Endothelial cell of umbilical vein (primary cell): ENCODE results near the gene MPC2. TPM values are rescaled to one million over a fixed set of nuclear protein-coding genes. Genes with fewer than 3 reads are reported as not detected.

Experiments used
- BruUV-seq: library from RNA; stranded (reverse); fragments of 400-500 nt; replicated peaks from 2 replicates; lab custom pipeline; 2021; lab: Mats Ljungman, UMichigan
- CTCF ChIA-PET: fragments of 300-600, 350-600 bp; sonication (Branson Sonifier 250); formaldehyde crosslinking; loops from one replicate; lab custom pipeline; 2021; ENCODE audit warnings: antibody characterized with exemption, inconsistent platforms; lab: Charles Lee
- POLR2A ChIA-PET: fragments of 300-600, 350-600 bp; sonication (Branson Sonifier 250); formaldehyde crosslinking; loops from one replicate; lab custom pipeline; 2021; ENCODE audit warnings: antibody characterized with exemption, inconsistent platforms; lab: Charles Lee
- DNase-seq: peaks from one replicate; pipeline ENCODE4 v3.0.0-alpha.2; 2011; ENCODE audit warnings: low read depth, low spot score
- FAIRE-seq: peaks from 2 replicates; lab custom pipeline; 2011; peaks lifted over from hg19 to GRCh38; lab: Jason Lieb, UNC
- H2AFZ ChIP-seq: 2 replicates; pipeline ENCODE4 v1.6.0; 2012; ENCODE audit warnings: low read depth, low read length, control low read depth, inconsistent platforms
- H3K27ac ChIP-seq: 2 replicates; pipeline ENCODE4 v1.5.1; 2011; ENCODE audit warnings: low read depth, mild to moderate bottlenecking, control low read depth, low read length, moderate library complexity; ENCODE audit not compliant: insufficient read depth
- H3K27me3 ChIP-seq, 2 experiments: 2 replicates each; pipeline versions ENCODE4 v1.6.0 to v1.6.1; 2011; ENCODE audit warnings: low read length in 2 of 2, mixed read lengths in 1 of 2; ENCODE audit not compliant: control insufficient read depth in 2 of 2, insufficient read depth in 2 of 2
- H3K36me3 ChIP-seq, 2 experiments: 2 replicates in 1 of 2; 3 replicates in 1 of 2; pipeline ENCODE4 v1.5.1; 2011; ENCODE audit warnings: low read length in 2 of 2, mild to moderate bottlenecking in 1 of 2, moderate library complexity in 1 of 2; ENCODE audit not compliant: control insufficient read depth in 2 of 2, insufficient read depth in 2 of 2; ENCODE audit errors: extremely low read depth in 1 of 2
- H3K4me1 ChIP-seq: 3 replicates; pipeline ENCODE4 v1.5.1; 2011; ENCODE audit warnings: mild to moderate bottlenecking, low read length; ENCODE audit not compliant: control insufficient read depth, insufficient read depth; ENCODE audit errors: extremely low read depth
- H3K4me2 ChIP-seq: 2 replicates; pipeline ENCODE4 v1.6.1; 2011; ENCODE audit warnings: low read length, control low read depth, mixed read lengths; ENCODE audit not compliant: insufficient read depth
- H3K4me3 ChIP-seq, 3 experiments: fragments of 200-600 bp in 1 of 3; sonication (generic), shearing (Covaris generic) in 1 of 3; replicated peaks in 1 of 3; 2 replicates each; pipeline ENCODE4 v1.5.1; 2011 to 2016; ENCODE audit warnings: control low read depth in 3 of 3, low read length in 3 of 3, mild to moderate bottlenecking in 2 of 3, inconsistent platforms in 1 of 3, low read depth in 1 of 3, moderate library complexity in 1 of 3; ENCODE audit not compliant: insufficient read depth in 1 of 3
- H3K79me2 ChIP-seq: 2 replicates; pipeline ENCODE4 v1.6.0; 2012; ENCODE audit warnings: low read length, inconsistent platforms; ENCODE audit not compliant: control insufficient read depth, insufficient read depth
- H3K9ac ChIP-seq: replicated peaks from 2 replicates; pipeline ENCODE3; 2011; ENCODE audit warnings: low read length, control low read depth; ENCODE audit not compliant: insufficient read depth; ENCODE audit errors: extremely low read depth
- H3K9me1 ChIP-seq: replicated peaks from 3 replicates; pipeline ENCODE4 v1.6.0; 2011; ENCODE audit warnings: mild to moderate bottlenecking, low read length; ENCODE audit not compliant: control insufficient read depth, insufficient read depth; ENCODE audit errors: extremely low read depth
- H3K9me3 ChIP-seq: replicated peaks from 2 replicates; pipeline ENCODE4 v1.5.1; 2012; ENCODE audit warnings: low read length, inconsistent platforms; ENCODE audit not compliant: control insufficient read depth, insufficient read depth
- H4K20me1 ChIP-seq: replicated peaks from 2 replicates; pipeline ENCODE3; 2011; ENCODE audit warnings: mild to moderate bottlenecking, low read length; ENCODE audit not compliant: control insufficient read depth, insufficient read depth; ENCODE audit errors: extremely low read depth
- EZH2 ChIP-seq: IDR thresholded peaks from 2 replicates; pipeline ENCODE4 v1.6.1; 2012; ENCODE audit warnings: borderline replicate concordance, low read depth, mild to moderate bottlenecking, moderate library complexity, low read length, inconsistent platforms; ENCODE audit not compliant: severe bottlenecking
- FOS ChIP-seq: IDR thresholded peaks from 2 replicates; pipeline ENCODE4 v1.6.1; 2011; ENCODE audit warnings: mild to moderate bottlenecking, low read length, moderate library complexity, borderline replicate concordance; ENCODE audit not compliant: insufficient read depth
- MYC ChIP-seq: IDR thresholded peaks from one replicate; pipeline ENCODE4 v1.6.1; 2011; ENCODE audit warnings: mild to moderate bottlenecking, low read depth, low read length
- POLR2A ChIP-seq: IDR thresholded peaks from 2 replicates; pipeline ENCODE4 v1.6.1; 2012; ENCODE audit warnings: low read depth, mild to moderate bottlenecking, control low read depth, low read length
- POLR2AphosphoS5 ChIP-seq: IDR thresholded peaks from 2 replicates; pipeline ENCODE4 v1.6.1; 2012; ENCODE audit warnings: low read depth, mild to moderate bottlenecking, control low read depth, low read length, moderate library complexity; ENCODE audit not compliant: insufficient read depth
- dilution Hi-C: fragments of 300-500 bp; cut with MboI; formaldehyde crosslinking; loops from one replicate; pipeline ENCODE4 v1.15.0; 2019; ENCODE audit warnings: low sequenced_read_pairs; ENCODE audit not compliant: extremely low pct_ligation_motif_present
- intact Hi-C: fragments of 100-400 bp; cut with micrococcal nuclease; formaldehyde crosslinking; loops from one replicate; pipeline ENCODE4 v1.10.0; 2022
- polyA plus RNA-seq, 4 experiments: library from polyadenylated mRNA; depleted of rRNA in 3 of 4; stranded (reverse) in 3 of 4; unstranded in 1 of 4; fragments of >200 nt; gene quantifications; 2 replicates each; pipeline versions ENCODE4 v1.2.1 to v1.2.3, GENCODE V29; 2011 to 2012; ENCODE audit warnings: missing spikeins in 1 of 4
- total RNA-seq: library from RNA; stranded (reverse); gene quantifications from 2 replicates; pipeline ENCODE4 v1.2.3, GENCODE V29; 2021
- TF ChIP-seq, protein P1 (sequence below), 2 donors: IDR thresholded peaks; 1 replicate in 1 of 2; 2 replicates in 1 of 2; pipeline ENCODE4 v1.5.1; 2011; ENCODE audit warnings: low read length in 2 of 2, mild to moderate bottlenecking in 2 of 2, moderate library complexity in 2 of 2, control low read depth in 1 of 2, inconsistent platforms in 1 of 2, low read depth in 1 of 2; ENCODE audit not compliant: insufficient read depth in 1 of 2; ENCODE audit errors: extremely low read depth in 1 of 2

MPC2 gene
- total and polyA plus RNA-seq, 2 donors (not counting 3 experiments of a cell fraction or from before 2014, with no cell fraction given) = 14.9 to 35.8 TPM

DNA sequence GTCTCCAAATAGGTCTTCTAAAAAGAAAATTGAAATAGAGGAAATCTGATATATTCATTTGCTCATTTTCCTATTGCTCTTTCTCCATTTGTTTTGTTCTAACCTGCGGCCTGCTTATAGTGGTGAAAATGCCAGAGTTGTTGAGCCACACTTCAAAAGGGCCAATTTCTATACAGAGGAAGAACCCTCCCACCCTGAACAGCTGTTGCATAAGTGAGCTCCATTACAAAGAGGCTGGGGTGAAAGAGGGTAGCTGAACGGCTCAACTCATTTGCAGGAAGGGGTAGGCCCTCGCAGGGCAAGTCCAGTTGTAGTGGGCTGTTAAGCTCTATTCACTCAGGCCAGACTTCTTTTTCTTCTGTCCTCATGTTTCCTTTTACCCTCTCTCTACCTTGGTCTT lies 31.7 kb downstream of the MPC2 start:
- dilution Hi-C loops = no loop called here
- Histone ChIP-seq H3K9me3 (no peaks in the 10 kb centered on the region), H3K4me3 (no peak overlapping the region), H3K79me2 (no peaks in the 10 kb centered on the region), H3K36me3 (no peaks in the 10 kb centered on the region), H3K4me2 (no peak overlapping the region), H3K9me1 (no peaks in the 10 kb centered on the region), H3K9ac (no peak overlapping the region), H3K4me1 (peaks cover 7% of the 10 kb centered on the region), H3K27me3 (no peaks in the 10 kb centered on the region), H4K20me1 (no peaks in the 10 kb centered on the region), H2AFZ (no peak overlapping the region), H3K27ac (no peak overlapping the region)
- ChIA-PET CTCF (interaction anchor here (0.9 to 2.4 kb wide), 6 partner anchors 8 to 177 kb away, joined by 3 to 11 read pairs (median 4); partner anchors contain the start of genes ADCY10 and DCAF6), POLR2A (no interaction called here)
- intact Hi-C loops = no loop called here
- FAIRE-seq (no peak), DNase-seq (peak; percentile 21)
- BruUV-seq = no TSS peak
- TF ChIP-seq POLR2AphosphoS5 = no peak
- TF ChIP-seq POLR2A = no peak
- no peak for TF ChIP-seq MYC
- no peak for TF ChIP-seq FOS
- TF ChIP-seq EZH2 = no peak
- TF ChIP-seq, protein P1, sequence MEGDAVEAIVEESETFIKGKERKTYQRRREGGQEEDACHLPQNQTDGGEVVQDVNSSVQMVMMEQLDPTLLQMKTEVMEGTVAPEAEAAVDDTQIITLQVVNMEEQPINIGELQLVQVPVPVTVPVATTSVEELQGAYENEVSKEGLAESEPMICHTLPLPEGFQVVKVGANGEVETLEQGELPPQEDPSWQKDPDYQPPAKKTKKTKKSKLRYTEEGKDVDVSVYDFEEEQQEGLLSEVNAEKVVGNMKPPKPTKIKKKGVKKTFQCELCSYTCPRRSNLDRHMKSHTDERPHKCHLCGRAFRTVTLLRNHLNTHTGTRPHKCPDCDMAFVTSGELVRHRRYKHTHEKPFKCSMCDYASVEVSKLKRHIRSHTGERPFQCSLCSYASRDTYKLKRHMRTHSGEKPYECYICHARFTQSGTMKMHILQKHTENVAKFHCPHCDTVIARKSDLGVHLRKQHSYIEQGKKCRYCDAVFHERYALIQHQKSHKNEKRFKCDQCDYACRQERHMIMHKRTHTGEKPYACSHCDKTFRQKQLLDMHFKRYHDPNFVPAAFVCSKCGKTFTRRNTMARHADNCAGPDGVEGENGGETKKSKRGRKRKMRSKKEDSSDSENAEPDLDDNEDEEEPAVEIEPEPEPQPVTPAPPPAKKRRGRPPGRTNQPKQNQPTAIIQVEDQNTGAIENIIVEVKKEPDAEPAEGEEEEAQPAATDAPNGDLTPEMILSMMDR (IDR thresholded peaks at IDR 0.05; ENCODE audit: extremely low read depth in 1 of 2, insufficient read depth in 1 of 2, low read depth in 1 of 2, low read length in 2 of 2) = no peak

DNA sequence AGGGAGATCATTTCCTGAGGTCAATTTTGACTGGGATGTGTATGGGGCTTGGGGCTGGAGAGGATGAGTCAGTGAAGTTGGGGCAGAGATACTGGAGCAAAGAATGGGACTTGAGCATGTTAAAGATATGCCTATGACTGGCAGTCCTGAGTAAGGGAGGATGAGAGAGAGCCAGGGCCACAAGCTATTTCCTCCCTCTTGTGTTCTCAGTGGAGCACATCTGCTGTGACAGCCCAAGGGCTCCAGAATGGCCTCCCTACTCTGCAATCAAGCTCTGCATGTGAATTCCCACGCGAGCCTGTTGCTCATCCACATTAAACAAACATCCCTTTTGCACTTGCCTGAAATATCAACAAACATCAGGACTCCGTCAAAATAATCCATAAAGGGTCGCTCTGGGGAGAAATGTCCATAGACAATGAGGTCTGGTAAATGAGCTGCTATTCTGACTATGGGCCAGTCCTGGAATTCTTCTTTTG lies 32.2 kb downstream of the MPC2 start:
- POLR2A ChIA-PET = no interaction called here
- peak; percentile 81 for FAIRE-seq
- H3K27ac ChIP-seq = no peak overlapping the region

More for the DNA sequence above, 32.2 kb downstream of the MPC2 start:
- peak; percentile 59 for DNase-seq
- Histone ChIP-seq H3K9me1 (no peaks in the 10 kb centered on the region), H3K4me2 (no peak overlapping the region), H3K9me3 (no peaks in the 10 kb centered on the region), H2AFZ (peak overlapping the region; percentile 27), H4K20me1 (no peaks in the 10 kb centered on the region), H3K79me2 (no peaks in the 10 kb centered on the region), H3K9ac (no peak overlapping the region), H3K4me1 (peaks cover 7% of the 10 kb centered on the region), H3K36me3 (no peaks in the 10 kb centered on the region), H3K4me3 (no peak overlapping the region), H3K27me3 (no peaks in the 10 kb centered on the region)
- CTCF ChIA-PET = interaction anchor here (0.7 to 2.4 kb wide), 7 partner anchors 9 to 178 kb away, joined by 3 to 11 read pairs (median 4); partner anchors contain the start of genes ADCY10 and DCAF6
- BruUV-seq = no TSS peak
- intact Hi-C loops (no loop called here), dilution Hi-C loops (no loop called here)
- peak; percentile 78 for TF ChIP-seq FOS
- TF ChIP-seq POLR2AphosphoS5 = no peak
- TF ChIP-seq, protein P1 (IDR thresholded peaks at IDR 0.05; ENCODE audit: extremely low read depth in 1 of 2, insufficient read depth in 1 of 2, low read depth in 1 of 2, low read length in 2 of 2) = no peak
